Activated CD8-positive, alpha-beta memory T cell treated with anti-CD3 and anti-CD28 coated beads for 4 hours (primary cell): ENCODE results near the gene TSC2.
"Not testable (repeated sequence)": the region's sequence is repeated elsewhere in the genome, so short reads cannot be mapped to it uniquely, and the experiment has no call there.

Source experiments
- DNase-seq, 2 donors: peaks; one replicate each; pipeline ENCODE4 v3.0.0-alpha.2; 2020; ENCODE audit warnings: low read depth in 2 of 2

TSC2 gene

GRCh38 chr16:2086106-2086742, 38.4 kb downstream of the TSC2 start:
- no peak for DNase-seq

- DNase-seq = no peak
Observed at GRCh38 chr16:2086812-2087747, 39.3 kb downstream of the TSC2 start.

- DNase-seq = no peak
Observed at GRCh38 chr16:2087748-2088631, 40.2 kb downstream of the TSC2 start.

- DNase-seq = no peak
Observed at GRCh38 chr16:2088759-2089358, 41.1 kb downstream of the TSC2 start.

- DNase-seq = no peak
Observed at GRCh38 chr16:2089706-2090480, 42.1 kb downstream of the TSC2 start.

GRCh38 chr16:2090481-2090776, 42.6 kb downstream of the TSC2 start:
- DNase-seq = no peak

- no peak for DNase-seq
Observed at GRCh38 chr16:2090777-2091546, 43.2 kb downstream of the TSC2 start.

GRCh38 chr16:2091547-2092255, 43.9 kb downstream of the TSC2 start:
- no peak for DNase-seq

- no peak for DNase-seq
Observed at GRCh38 chr16:2092256-2092620, 44.5 kb downstream of the TSC2 start.

- DNase-seq = no peak
Observed at GRCh38 chr16:2092866-2093265, 45.1 kb downstream of the TSC2 start.

GRCh38 chr16:2093793-2094192, 46.0 kb downstream of the TSC2 start:
- no peak for DNase-seq

- no peak for DNase-seq
Observed at GRCh38 chr16:2095315-2095853, 47.6 kb downstream of the TSC2 start.

- no peak for DNase-seq
Observed at GRCh38 chr16:2095918-2096582, 48.3 kb downstream of the TSC2 start.

GRCh38 chr16:2096853-2097595, 49.2 kb downstream of the TSC2 start:
- no peak for DNase-seq

- DNase-seq = not testable (repeated sequence)
Observed at GRCh38 chr16:2097689-2098088, 49.9 kb downstream of the TSC2 start.

GRCh38 chr16:2101581-2101980, 53.8 kb downstream of the TSC2 start:
- not testable (repeated sequence) for DNase-seq

- DNase-seq = no peak
Observed at GRCh38 chr16:2102471-2102870, 54.7 kb downstream of the TSC2 start.

- not testable (repeated sequence) for DNase-seq
Observed at GRCh38 chr16:2104464-2104863, 56.7 kb downstream of the TSC2 start.
